Measurements from ENCODE around the gene PRDM15. TPM values are rescaled to one million over a fixed set of nuclear protein-coding genes. Genes with fewer than 3 reads are reported as not detected.

PRDM15 gene
- total RNA-seq, 1 experiment from 2014 or later = 11.2 TPM

DNA sequence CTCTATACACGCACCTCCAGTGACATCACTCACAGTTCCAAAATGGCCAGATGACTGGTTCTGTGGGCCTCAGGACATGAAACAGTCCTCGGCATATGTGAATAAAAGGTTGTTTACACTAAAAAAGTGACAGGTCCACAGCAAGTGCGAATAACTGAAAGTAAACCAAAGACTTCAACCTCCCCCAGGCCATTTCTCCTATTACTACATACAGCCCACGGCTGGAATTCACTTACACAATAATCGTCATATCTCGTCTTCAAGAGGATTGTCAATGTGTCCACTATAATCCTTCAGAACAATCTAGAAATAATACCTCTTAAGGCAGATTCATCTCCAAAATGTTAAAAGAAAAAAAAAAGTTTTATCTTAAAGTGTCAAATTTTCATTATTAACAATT lies 1.9 kb upstream of the PRDM15 start:
- no TSS peak for BruUV-seq (replicated peaks)
- TF ChIP-seq, protein P1, sequence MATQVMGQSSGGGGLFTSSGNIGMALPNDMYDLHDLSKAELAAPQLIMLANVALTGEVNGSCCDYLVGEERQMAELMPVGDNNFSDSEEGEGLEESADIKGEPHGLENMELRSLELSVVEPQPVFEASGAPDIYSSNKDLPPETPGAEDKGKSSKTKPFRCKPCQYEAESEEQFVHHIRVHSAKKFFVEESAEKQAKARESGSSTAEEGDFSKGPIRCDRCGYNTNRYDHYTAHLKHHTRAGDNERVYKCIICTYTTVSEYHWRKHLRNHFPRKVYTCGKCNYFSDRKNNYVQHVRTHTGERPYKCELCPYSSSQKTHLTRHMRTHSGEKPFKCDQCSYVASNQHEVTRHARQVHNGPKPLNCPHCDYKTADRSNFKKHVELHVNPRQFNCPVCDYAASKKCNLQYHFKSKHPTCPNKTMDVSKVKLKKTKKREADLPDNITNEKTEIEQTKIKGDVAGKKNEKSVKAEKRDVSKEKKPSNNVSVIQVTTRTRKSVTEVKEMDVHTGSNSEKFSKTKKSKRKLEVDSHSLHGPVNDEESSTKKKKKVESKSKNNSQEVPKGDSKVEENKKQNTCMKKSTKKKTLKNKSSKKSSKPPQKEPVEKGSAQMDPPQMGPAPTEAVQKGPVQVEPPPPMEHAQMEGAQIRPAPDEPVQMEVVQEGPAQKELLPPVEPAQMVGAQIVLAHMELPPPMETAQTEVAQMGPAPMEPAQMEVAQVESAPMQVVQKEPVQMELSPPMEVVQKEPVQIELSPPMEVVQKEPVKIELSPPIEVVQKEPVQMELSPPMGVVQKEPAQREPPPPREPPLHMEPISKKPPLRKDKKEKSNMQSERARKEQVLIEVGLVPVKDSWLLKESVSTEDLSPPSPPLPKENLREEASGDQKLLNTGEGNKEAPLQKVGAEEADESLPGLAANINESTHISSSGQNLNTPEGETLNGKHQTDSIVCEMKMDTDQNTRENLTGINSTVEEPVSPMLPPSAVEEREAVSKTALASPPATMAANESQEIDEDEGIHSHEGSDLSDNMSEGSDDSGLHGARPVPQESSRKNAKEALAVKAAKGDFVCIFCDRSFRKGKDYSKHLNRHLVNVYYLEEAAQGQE (IDR thresholded peaks at IDR 0.05; ENCODE audit: insufficient read depth in 1 of 2, low read depth in 2 of 2, low read length in 1 of 2) = no peak
- POLR2A ChIA-PET = no interaction called here

DNA sequence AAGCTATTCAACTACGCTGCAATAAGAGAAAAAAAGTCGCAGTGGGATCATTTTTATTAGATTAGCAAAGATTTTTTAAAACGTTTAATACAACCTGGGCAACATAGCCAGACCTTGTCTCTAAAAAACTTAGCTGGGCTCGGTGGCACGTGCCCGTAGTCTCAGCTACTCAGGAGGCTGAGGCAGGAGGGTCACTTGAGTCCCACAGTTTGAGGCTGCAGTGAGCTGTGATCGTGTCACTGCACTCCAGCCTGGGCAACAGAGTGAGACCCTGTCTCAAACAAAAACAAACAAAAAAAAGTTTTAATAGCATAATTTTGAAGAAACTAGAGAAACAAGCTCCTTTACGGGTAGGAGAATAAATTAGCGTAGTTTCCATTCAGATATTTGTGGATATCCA lies 1.0 kb upstream of the PRDM15 start:
- BruUV-seq (replicated peaks) = no TSS peak
- CTCF ChIA-PET = interaction anchor here (0.6 kb wide), 1 partner anchor 77 kb away, joined by 3 read pairs; no protein-coding TSS in a partner anchor

More for the DNA sequence above, 1.9 kb upstream of the PRDM15 start:
- Histone ChIP-seq H3K36me3 (ENCODE audit: control insufficient read depth, insufficient read depth, low read length) (no peaks in the 10 kb centered on the region; the same call in 1 of the 2 replicates), H3K27ac (ENCODE audit: low read length) (no peak overlapping the region), H3K9me3 (ENCODE audit: control insufficient read depth, insufficient read depth, low read depth, low read length) (no peaks in the 10 kb centered on the region), H3K4me3 (ENCODE audit: low read depth in 2 of 2, low read length in 2 of 2) (no peak overlapping the region), H3K4me1 (ENCODE audit: control insufficient read depth, insufficient read depth, low read length) (peaks cover 10% of the 10 kb centered on the region), H3K27me3 (ENCODE audit: control insufficient read depth, insufficient read depth, low read length) (no peaks in the 10 kb centered on the region)
- in situ Hi-C loops (cut with HindIII; ENCODE audit: low pct_unique_long_range_greater_than_20kb, low sequenced_read_pairs) = no loop called here
- ATAC-seq = no peak
- DNase-seq (ENCODE audit: low read depth, low spot score) = no peak
- CTCF ChIA-PET = no interaction called here
- intact Hi-C loops (cut with micrococcal nuclease; ENCODE audit: unreplicated experiment) = no loop called here

More for the DNA sequence above, 1.0 kb upstream of the PRDM15 start:
- DNase-seq (ENCODE audit: low read depth, low spot score) = no peak
- Histone ChIP-seq H3K27me3 (ENCODE audit: control insufficient read depth, insufficient read depth, low read length) (no peaks in the 10 kb centered on the region), H3K4me3 (ENCODE audit: low read depth in 2 of 2, low read length in 2 of 2) (peak overlapping the region in 1 of 2 experiments; percentile 50; a peak in 3 of 4 replicates), H3K4me1 (ENCODE audit: control insufficient read depth, insufficient read depth, low read length) (peaks cover 10% of the 10 kb centered on the region), H3K27ac (ENCODE audit: low read length) (peak overlapping the region; percentile 86), H3K9me3 (ENCODE audit: control insufficient read depth, insufficient read depth, low read depth, low read length) (no peaks in the 10 kb centered on the region), H3K36me3 (ENCODE audit: control insufficient read depth, insufficient read depth, low read length) (no peaks in the 10 kb centered on the region; the same call in 1 of the 2 replicates)
- in situ Hi-C loops (cut with HindIII; ENCODE audit: low pct_unique_long_range_greater_than_20kb, low sequenced_read_pairs) = no loop called here
- POLR2A ChIA-PET = no interaction called here
- TF ChIP-seq, protein P1 (IDR thresholded peaks at IDR 0.05; ENCODE audit: insufficient read depth in 1 of 2, low read depth in 2 of 2, low read length in 1 of 2) = no peak
- TF ChIP-seq POLR2AphosphoS5 (IDR thresholded peaks at IDR 0.05; ENCODE audit: low read depth, low read length) = no peak
- TF ChIP-seq CTCF (IDR thresholded peaks at IDR 0.05) = no peak
- TF ChIP-seq TCF7L2 (IDR thresholded peaks at IDR 0.05; ENCODE audit: low read depth, low read length) = no peak
- TF ChIP-seq SIN3A (IDR thresholded peaks at IDR 0.05; ENCODE audit: borderline replicate concordance, insufficient read depth, low read depth, low read length) = no peak
- ATAC-seq = no peak
- intact Hi-C loops (cut with micrococcal nuclease; ENCODE audit: unreplicated experiment) = no loop called here
